OCI-LY3 (cell line): ENCODE results near the gene CD79A.

ENCODE experiments used
- H2AFZ ChIP-seq: fragments of 200-600, 300-600 bp; shearing (Covaris generic); 2 replicates; pipeline ENCODE4 v1.6.0; 2014; ENCODE audit warnings: antibody characterized with exemption, low read depth, low read length
- H3K27ac ChIP-seq: fragments of 200-600, 300-600 bp; sonication (generic); 2 replicates; pipeline ENCODE4 v1.5.1; 2014; ENCODE audit warnings: mild to moderate bottlenecking, low read length, moderate library complexity, mixed read lengths
- H3K27me3 ChIP-seq: fragments of 200-600, 300-600 bp; sonication (generic); 2 replicates; pipeline ENCODE4 v1.6.1; 2014; ENCODE audit warnings: low read depth, low read length, mixed read lengths
- H3K36me3 ChIP-seq: fragments of 200-600, 300-600 bp; sonication (generic); replicated peaks from 2 replicates; pipeline ENCODE3; 2014; ENCODE audit warnings: low read depth, low read length, mixed read lengths
- H3K4me1 ChIP-seq: fragments of 300-600, 200-600 bp; sonication (generic); 2 replicates; pipeline ENCODE4 v1.6.1; 2014; ENCODE audit warnings: low read length, mixed read lengths
- H3K4me2 ChIP-seq: fragments of 200-600, 300-600 bp; sonication (generic); 2 replicates; pipeline ENCODE4 v1.6.1; 2014; ENCODE audit warnings: low read length, mixed read lengths
- H3K4me3 ChIP-seq: fragments of 300-600, 200-600 bp; sonication (generic); 2 replicates; pipeline ENCODE4 v1.5.1; 2014; ENCODE audit warnings: antibody characterized with exemption, mild to moderate bottlenecking, low read length, moderate library complexity
- H3K79me2 ChIP-seq: fragments of 300-600, 200-600 bp; shearing (Covaris generic); 2 replicates; pipeline ENCODE4 v1.6.1; 2014; ENCODE audit warnings: mild to moderate bottlenecking, low read length, mixed read lengths
- H3K9ac ChIP-seq: fragments of 300-600, 200-600 bp; shearing (Covaris generic); 2 replicates; pipeline ENCODE4 v1.6.0; 2014; ENCODE audit warnings: mild to moderate bottlenecking, low read length, moderate library complexity
- H3K9me3 ChIP-seq: fragments of 200-600, 300-600 bp; shearing (Covaris generic); 2 replicates; pipeline ENCODE4 v1.6.1; 2014; ENCODE audit warnings: low read length, mixed read lengths; ENCODE audit not compliant: insufficient read depth
- H4K20me1 ChIP-seq: fragments of 200-600, 300-600 bp; sonication (generic); 2 replicates; pipeline ENCODE4 v1.6.1; 2016; ENCODE audit warnings: low read length, mixed read lengths; ENCODE audit not compliant: insufficient read depth
- EZH2phosphoT487 ChIP-seq: fragments of 200-600 bp; shearing (Covaris generic); IDR thresholded peaks from 2 replicates; pipeline ENCODE4 v1.6.1; 2018; ENCODE audit warnings: antibody characterized with exemption, mixed run types, low read depth
- TF ChIP-seq, protein P1 (sequence below): fragments of 200-600, 300-600 bp; sonication (generic); IDR thresholded peaks from 2 replicates; pipeline ENCODE4 v1.5.1; 2014; ENCODE audit warnings: antibody characterized with exemption, low read length, low read depth

The CD79A gene

DNA sequence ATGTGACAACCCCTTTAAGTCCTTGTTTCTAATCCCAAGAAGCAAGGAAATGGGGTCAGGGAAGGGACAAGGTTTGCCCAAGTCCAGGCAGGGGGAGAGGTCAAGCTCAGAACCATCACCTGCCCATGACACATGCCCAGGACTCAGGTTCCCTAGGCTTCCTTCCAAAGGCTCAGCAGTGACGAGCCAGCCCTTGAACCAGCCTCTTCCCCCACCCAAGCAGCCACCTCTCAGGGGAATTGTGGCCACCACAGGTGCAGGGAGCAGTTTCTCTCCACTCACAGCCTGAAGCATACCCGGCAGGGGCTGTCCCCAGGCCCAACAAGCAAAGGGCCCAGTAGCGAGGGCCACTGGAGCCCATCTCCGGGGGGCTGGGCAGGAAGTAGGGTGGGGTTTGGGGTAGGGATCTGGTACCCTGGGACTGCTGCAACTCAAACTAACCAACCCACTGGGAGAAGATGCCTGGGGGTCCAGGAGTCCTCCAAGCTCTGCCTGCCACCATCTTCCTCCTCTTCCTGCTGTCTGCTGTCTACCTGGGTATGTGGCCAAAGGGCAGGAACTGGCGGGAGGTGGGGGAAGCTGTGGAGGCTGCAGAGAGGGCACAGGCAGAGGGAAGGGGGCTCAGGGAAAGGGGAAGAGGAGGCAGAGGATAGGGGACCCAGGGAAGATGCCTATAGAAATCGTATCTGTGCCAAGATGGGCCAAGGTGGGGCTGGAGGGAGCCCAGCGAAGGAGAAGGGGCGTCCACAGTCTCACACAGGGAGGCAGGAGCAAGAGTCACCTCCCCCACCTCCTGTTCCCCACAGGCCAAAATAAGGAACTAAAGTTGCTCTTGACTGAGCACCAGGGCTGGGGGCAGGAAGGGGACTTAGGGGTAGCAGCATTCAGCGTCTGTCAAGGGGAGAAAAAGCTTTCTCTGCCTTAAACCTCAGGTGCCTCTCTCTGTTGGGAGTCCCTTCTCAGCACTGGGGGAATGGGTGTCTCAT is at the start of gene CD79A:
TSS of gene CD79A (plus strand) at position 433 of the 986 bp plus-strand sequence. CDS start at position 459, 26 bp downstream.
- Histone ChIP-seq H3K9ac (peak within 1 kb of the TSS; percentile 99), H3K27me3 (no peaks in the 10 kb centered on the region), H3K4me3 (peak within 1 kb of the TSS; percentile 89), H2AFZ (no peak within 1 kb of the TSS), H3K36me3 (peaks cover 24% of the 10 kb centered on the region), H3K27ac (peak within 1 kb of the TSS; percentile 95), H3K4me2 (peak within 1 kb of the TSS; percentile 89), H3K9me3 (peaks cover 4% of the 10 kb centered on the region; the same call in 1 of the 2 replicates), H3K79me2 (peaks cover 29% of the 10 kb centered on the region), H4K20me1 (peaks cover 21% of the 10 kb centered on the region; the same call in 1 of the 2 replicates), H3K4me1 (peaks cover 35% of the 10 kb centered on the region)
- no peak for TF ChIP-seq EZH2phosphoT487
- TF ChIP-seq, protein P1, sequence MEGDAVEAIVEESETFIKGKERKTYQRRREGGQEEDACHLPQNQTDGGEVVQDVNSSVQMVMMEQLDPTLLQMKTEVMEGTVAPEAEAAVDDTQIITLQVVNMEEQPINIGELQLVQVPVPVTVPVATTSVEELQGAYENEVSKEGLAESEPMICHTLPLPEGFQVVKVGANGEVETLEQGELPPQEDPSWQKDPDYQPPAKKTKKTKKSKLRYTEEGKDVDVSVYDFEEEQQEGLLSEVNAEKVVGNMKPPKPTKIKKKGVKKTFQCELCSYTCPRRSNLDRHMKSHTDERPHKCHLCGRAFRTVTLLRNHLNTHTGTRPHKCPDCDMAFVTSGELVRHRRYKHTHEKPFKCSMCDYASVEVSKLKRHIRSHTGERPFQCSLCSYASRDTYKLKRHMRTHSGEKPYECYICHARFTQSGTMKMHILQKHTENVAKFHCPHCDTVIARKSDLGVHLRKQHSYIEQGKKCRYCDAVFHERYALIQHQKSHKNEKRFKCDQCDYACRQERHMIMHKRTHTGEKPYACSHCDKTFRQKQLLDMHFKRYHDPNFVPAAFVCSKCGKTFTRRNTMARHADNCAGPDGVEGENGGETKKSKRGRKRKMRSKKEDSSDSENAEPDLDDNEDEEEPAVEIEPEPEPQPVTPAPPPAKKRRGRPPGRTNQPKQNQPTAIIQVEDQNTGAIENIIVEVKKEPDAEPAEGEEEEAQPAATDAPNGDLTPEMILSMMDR: no peak

DNA sequence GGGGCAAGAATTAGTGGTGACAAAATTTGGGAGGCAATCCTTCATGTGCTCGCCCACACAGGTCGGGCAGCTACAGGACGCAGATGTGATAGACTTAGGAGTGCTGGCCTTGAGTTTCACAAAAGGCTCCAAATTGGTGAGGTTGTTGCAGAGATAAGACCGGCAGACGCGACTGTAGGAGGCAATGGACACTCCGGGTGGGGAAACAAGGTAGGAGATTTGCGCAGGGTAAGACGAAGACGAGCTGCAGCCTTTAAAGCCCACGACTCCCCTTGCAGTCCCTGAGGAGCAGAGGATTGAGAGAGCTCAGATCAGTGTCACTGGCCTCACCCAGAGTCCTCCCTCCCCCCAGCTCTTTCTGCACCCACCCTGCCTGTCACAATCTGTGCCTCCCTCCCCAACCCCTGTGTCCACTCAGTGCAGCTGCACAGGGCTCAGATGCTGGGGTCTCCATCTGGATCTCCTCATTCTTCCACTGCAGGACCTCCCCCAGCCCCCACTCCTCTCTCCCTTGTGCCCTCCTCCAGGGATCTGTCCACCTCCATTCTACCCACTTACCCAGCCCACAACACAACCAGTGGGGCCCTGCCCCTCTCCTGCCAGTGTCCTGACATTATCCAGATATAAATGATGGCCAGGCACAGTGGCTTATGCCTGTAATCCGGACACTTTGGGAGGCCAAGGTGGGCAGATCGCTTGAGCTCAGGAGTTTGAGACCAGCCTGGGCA is 38.9 kb upstream of the CD79A start:
- no peak for TF ChIP-seq EZH2phosphoT487
- TF ChIP-seq, protein P1: no peak
- no peak overlapping the region for H3K4me2 ChIP-seq
- no peaks in the 10 kb centered on the region for H3K79me2 ChIP-seq
- H3K9me3 ChIP-seq: no peaks in the 10 kb centered on the region
- H4K20me1 ChIP-seq: no peaks in the 10 kb centered on the region
- no peak overlapping the region for H3K9ac ChIP-seq
- peaks cover 50% of the 10 kb centered on the region for H3K27me3 ChIP-seq
- no peaks in the 10 kb centered on the region for H3K36me3 ChIP-seq
- H3K27ac ChIP-seq: no peak overlapping the region
- H3K4me1 ChIP-seq: no peaks in the 10 kb centered on the region
- H3K4me3 ChIP-seq: no peak overlapping the region
- H2AFZ ChIP-seq: no peak overlapping the region

DNA sequence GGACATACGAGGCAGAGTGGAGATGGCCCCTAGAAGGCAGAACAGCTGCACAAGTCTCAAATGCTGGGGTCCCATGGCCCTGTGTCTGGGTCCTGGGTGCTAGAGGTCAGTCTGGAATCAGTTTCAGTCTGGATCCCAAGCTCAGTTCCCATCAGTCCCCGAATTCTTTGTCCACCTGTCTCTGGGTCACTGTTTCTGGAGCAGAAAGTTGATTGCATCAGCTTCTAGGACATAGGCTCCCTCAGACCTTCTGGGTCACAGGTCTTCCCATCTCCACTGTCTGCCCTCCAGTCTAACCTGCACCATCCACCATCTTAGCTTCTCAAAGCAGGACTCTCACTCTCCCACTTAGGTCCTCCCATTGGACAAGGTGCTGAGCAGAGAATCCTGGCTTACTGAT is 37.9 kb upstream of the CD79A start:
- TF ChIP-seq EZH2phosphoT487: no peak
- TF ChIP-seq, protein P1: no peak

DNA sequence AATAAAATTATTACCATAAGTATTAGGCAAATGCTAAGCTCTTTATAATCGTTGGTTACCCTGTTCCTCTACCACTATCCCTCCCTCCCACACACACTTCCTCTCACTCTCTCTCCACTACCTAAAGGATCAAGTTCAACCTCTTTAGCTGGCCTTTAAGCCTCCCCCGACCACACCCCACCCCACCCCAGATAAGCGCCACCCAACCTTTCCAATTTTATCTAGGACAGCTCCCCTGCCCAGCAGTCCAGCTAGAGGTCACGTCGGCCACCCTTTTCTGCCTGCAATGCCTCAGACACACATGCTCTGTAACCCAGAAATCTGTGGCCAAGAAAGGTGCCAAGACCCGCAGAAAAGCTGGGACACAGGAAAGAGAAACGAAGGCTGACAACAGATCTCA is 33.7 kb upstream of the CD79A start:
- Histone ChIP-seq H3K36me3 (no peaks in the 10 kb centered on the region), H3K9me3 (no peaks in the 10 kb centered on the region), H3K27me3 (peaks cover 16% of the 10 kb centered on the region), H4K20me1 (no peaks in the 10 kb centered on the region), H3K27ac (no peak overlapping the region), H3K79me2 (no peaks in the 10 kb centered on the region), H3K4me3 (no peak overlapping the region), H3K4me1 (no peaks in the 10 kb centered on the region), H3K4me2 (no peak overlapping the region), H3K9ac (no peak overlapping the region), H2AFZ (no peak overlapping the region)
- no peak for TF ChIP-seq EZH2phosphoT487
- TF ChIP-seq, protein P1: no peak

More for the DNA sequence above, 37.9 kb upstream of the CD79A start:
- no peaks in the 10 kb centered on the region for H3K4me1 ChIP-seq
- no peak overlapping the region for H3K27ac ChIP-seq
- H3K27me3 ChIP-seq: peaks cover 49% of the 10 kb centered on the region
- no peaks in the 10 kb centered on the region for H3K79me2 ChIP-seq
- H3K9me3 ChIP-seq: no peaks in the 10 kb centered on the region
- H4K20me1 ChIP-seq: no peaks in the 10 kb centered on the region
- H3K4me2 ChIP-seq: no peak overlapping the region
- no peak overlapping the region for H2AFZ ChIP-seq
- no peak overlapping the region for H3K4me3 ChIP-seq
- no peak overlapping the region for H3K9ac ChIP-seq
- no peaks in the 10 kb centered on the region for H3K36me3 ChIP-seq
